Neural progenitor cell (in vitro differentiated cells): ENCODE data around the gene SMIM1. TPM values are rescaled to one million over a fixed set of nuclear protein-coding genes. Genes with fewer than 3 reads are reported as not detected.

ENCODE experiments used
- DNase-seq: peaks from one replicate; pipeline ENCODE4 v3.0.0-alpha.2; 2016; ENCODE audit warnings: low spot score
- H2AFZ ChIP-seq: fragments of 200-600 bp; sonication (generic); replicated peaks from 2 replicates; pipeline ENCODE4 v1.6.1; 2016; ENCODE audit warnings: antibody characterized with exemption
- H3F3A ChIP-seq: fragments of 200-600 bp; sonication (generic); 2 replicates; pipeline ENCODE4 v1.6.1; 2016; ENCODE audit warnings: antibody characterized with exemption, low read depth
- H3K27ac ChIP-seq: fragments of 200-600 bp; sonication (generic); 2 replicates; pipeline ENCODE4 v1.5.1; 2016; ENCODE audit warnings: mild to moderate bottlenecking
- H3K27me3 ChIP-seq: fragments of 200-600 bp; sonication (generic); 2 replicates; pipeline ENCODE4 v1.6.1; 2016; ENCODE audit warnings: mild to moderate bottlenecking, moderate library complexity
- H3K36me3 ChIP-seq: fragments of 200-600 bp; sonication (generic); 2 replicates; pipeline ENCODE4 v1.5.1; 2016
- H3K4me1 ChIP-seq: fragments of 200-600 bp; sonication (generic); 2 replicates; pipeline ENCODE4 v1.6.1; 2016; ENCODE audit warnings: mixed run types
- H3K4me2 ChIP-seq: fragments of 200-600 bp; sonication (generic); 2 replicates; pipeline ENCODE4 v1.6.1; 2016
- H3K4me3 ChIP-seq: fragments of 200-600 bp; sonication (generic); 2 replicates; pipeline ENCODE4 v1.5.1; 2016
- H3K79me2 ChIP-seq: fragments of 200-600 bp; sonication (generic); 2 replicates; pipeline ENCODE4 v1.6.1; 2016; ENCODE audit warnings: low read depth
- H3K9ac ChIP-seq: fragments of 200-600 bp; sonication (generic); 2 replicates; pipeline ENCODE4 v1.6.1; 2016
- H3K9me3 ChIP-seq: fragments of 200-600 bp; sonication (generic); 2 replicates; pipeline ENCODE4 v1.5.1; 2016; ENCODE audit warnings: low read depth
- H4K20me1 ChIP-seq: fragments of 200-600 bp; sonication (generic); 2 replicates; pipeline ENCODE4 v1.6.1; 2016; ENCODE audit warnings: low read depth
- H3K27ac Mint-ChIP-seq: 3 replicates; pipeline ENCODE4 v1.8.0; 2021; ENCODE audit warnings: mixed read lengths
- H3K27me3 Mint-ChIP-seq: 2 replicates; pipeline ENCODE4 v1.8.0; 2022; ENCODE audit warnings: low read depth, mild to moderate bottlenecking, inconsistent platforms, moderate library complexity, mixed read lengths; ENCODE audit not compliant: insufficient read depth
- H3K36me3 Mint-ChIP-seq: 3 replicates; pipeline ENCODE4 v1.8.0; 2021; ENCODE audit warnings: mixed read lengths
- H3K4me1 Mint-ChIP-seq: 3 replicates; pipeline ENCODE4 v1.8.0; 2021; ENCODE audit warnings: mixed read lengths
- H3K4me3 Mint-ChIP-seq: 3 replicates; pipeline ENCODE4 v1.8.0; 2021; ENCODE audit warnings: mild to moderate bottlenecking, moderate library complexity, mixed read lengths
- H3K9me3 Mint-ChIP-seq: 3 replicates; pipeline ENCODE4 v1.8.0; 2020; ENCODE audit warnings: mixed read lengths
- EZH2 ChIP-seq: fragments of 200-600 bp; sonication (generic); IDR thresholded peaks from 2 replicates; pipeline ENCODE4 v1.6.1; 2017; ENCODE audit warnings: antibody characterized with exemption, mild to moderate bottlenecking, moderate library complexity
- EZH2phosphoT487 ChIP-seq: fragments of 200-600 bp; sonication (generic); IDR thresholded peaks from 2 replicates; pipeline ENCODE4 v1.6.1; 2017; ENCODE audit warnings: antibody characterized with exemption
- total RNA-seq: library from RNA; depleted of rRNA; stranded (reverse); fragments of >200 nt; gene quantifications from 2 replicates; pipeline ENCODE4 v1.2.3, GENCODE V29; 2015; ENCODE audit warnings: low replicate concordance
- TF ChIP-seq, protein P1 (sequence below): fragments of 200-600 bp; sonication (generic); IDR thresholded peaks from 2 replicates; pipeline ENCODE4 v1.5.1; 2017; ENCODE audit warnings: antibody characterized with exemption, mild to moderate bottlenecking

Gene SMIM1
- total RNA-seq, 1 donor from 2014 or later: not detected

DNA sequence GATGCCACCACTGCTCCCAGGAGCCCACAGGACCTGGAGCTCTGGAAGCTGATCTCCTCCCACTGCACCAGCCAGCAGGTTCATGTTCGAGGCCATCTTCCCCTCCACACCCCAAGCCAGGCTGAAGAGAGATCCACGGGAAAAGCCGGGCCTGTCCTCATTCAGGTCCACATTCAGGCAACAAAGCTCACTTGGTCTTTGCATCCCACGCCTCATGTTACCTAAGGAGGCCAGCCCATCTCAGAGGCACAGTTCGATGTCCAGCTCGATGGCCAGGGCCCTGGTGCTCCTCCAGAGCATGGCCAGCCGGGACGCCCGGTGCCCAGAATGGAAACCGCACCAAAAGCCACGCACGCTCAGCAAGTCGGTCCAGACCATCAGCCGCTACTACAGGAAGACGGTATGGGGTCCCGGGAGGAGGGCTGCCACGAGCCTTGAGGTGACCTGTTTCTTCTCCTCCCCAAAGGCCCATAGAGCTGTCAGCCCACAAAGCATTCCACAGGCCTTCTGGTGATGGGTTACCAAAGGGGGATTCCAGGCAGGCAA lies 20.1 kb upstream of the SMIM1 start, which contains the start of gene CCDC27:
TSS of gene CCDC27 (plus strand) at position 51 of the 546 bp plus-strand sequence. CDS start at position 83, 32 bp downstream.
- Histone ChIP-seq H3K79me2 (no peaks in the 10 kb centered on the region), H3K27me3 (peaks cover 43% of the 10 kb centered on the region), H3K27ac (no peak within 1 kb of the TSS), H3F3A (no peaks in the 10 kb centered on the region), H2AFZ (no peak within 1 kb of the TSS), H4K20me1 (no peaks in the 10 kb centered on the region), H3K4me2 (no peak within 1 kb of the TSS), H3K36me3 (no peaks in the 10 kb centered on the region), H3K4me3 (no peak within 1 kb of the TSS), H3K4me1 (no peaks in the 10 kb centered on the region), H3K9ac (no peak within 1 kb of the TSS), H3K9me3 (no peaks in the 10 kb centered on the region)
- no peak within 1 kb of the TSS for H3K4me3 Mint-ChIP-seq
- no peak within 1 kb of the TSS for H3K27ac Mint-ChIP-seq
- H3K4me1 Mint-ChIP-seq: no peaks in the 10 kb centered on the region
- H3K36me3 Mint-ChIP-seq: no peaks in the 10 kb centered on the region
- DNase-seq: no peak
- no peaks in the 10 kb centered on the region for H3K9me3 Mint-ChIP-seq
- peaks cover 4% of the 10 kb centered on the region for H3K27me3 Mint-ChIP-seq
- TF ChIP-seq, protein P1, sequence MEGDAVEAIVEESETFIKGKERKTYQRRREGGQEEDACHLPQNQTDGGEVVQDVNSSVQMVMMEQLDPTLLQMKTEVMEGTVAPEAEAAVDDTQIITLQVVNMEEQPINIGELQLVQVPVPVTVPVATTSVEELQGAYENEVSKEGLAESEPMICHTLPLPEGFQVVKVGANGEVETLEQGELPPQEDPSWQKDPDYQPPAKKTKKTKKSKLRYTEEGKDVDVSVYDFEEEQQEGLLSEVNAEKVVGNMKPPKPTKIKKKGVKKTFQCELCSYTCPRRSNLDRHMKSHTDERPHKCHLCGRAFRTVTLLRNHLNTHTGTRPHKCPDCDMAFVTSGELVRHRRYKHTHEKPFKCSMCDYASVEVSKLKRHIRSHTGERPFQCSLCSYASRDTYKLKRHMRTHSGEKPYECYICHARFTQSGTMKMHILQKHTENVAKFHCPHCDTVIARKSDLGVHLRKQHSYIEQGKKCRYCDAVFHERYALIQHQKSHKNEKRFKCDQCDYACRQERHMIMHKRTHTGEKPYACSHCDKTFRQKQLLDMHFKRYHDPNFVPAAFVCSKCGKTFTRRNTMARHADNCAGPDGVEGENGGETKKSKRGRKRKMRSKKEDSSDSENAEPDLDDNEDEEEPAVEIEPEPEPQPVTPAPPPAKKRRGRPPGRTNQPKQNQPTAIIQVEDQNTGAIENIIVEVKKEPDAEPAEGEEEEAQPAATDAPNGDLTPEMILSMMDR: no peak
- no peak for TF ChIP-seq EZH2
- no peak for TF ChIP-seq EZH2phosphoT487

DNA sequence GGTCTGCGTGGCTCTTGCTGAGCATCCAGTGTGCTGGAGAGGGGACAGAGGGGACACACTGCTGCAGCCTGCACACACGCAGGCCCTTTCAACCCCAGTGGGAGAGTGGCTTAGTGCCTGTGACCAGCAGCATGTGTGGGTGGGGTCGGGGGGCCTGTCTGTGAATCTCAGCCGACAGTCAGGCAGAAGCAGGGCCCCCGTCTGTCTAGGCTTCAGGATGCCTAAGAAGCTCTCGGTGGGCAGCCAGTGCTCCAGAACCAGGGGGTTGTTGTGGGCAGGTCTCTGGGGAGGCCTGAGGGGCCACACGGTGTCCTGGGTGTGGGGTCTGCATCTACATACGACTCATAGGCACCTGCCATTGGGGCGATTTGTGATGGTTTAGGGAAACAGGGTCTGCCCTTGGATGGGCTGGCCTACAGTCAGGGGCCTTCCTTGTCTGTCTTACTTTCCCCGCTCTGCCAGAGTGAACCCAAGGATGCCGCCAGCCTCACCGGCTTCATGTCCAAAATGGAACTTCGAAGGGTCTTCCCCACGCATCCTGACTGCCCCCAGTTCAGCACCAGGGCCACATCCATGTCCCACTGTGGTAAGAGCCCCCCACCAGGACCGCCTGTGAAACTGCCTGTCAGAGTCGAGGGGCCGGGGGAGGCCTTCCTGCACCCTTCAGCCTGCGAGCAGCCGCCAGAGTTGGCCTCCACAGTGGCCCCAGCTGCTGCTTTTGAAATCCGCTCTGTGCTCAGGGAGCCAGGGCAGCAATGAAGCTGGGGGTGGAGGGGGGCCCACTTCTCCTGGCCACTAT lies 18.7 kb upstream of the SMIM1 start:
- Histone ChIP-seq H3K4me2 (no peak overlapping the region), H2AFZ (no peak overlapping the region), H4K20me1 (no peaks in the 10 kb centered on the region), H3K9ac (no peak overlapping the region), H3K4me1 (no peaks in the 10 kb centered on the region), H3K9me3 (no peaks in the 10 kb centered on the region), H3K27me3 (peaks cover 34% of the 10 kb centered on the region), H3F3A (no peaks in the 10 kb centered on the region), H3K27ac (no peak overlapping the region), H3K36me3 (no peaks in the 10 kb centered on the region), H3K79me2 (no peaks in the 10 kb centered on the region), H3K4me3 (no peak overlapping the region)
- no peak for TF ChIP-seq EZH2phosphoT487
- no peak for TF ChIP-seq EZH2
- TF ChIP-seq, protein P1: no peak
- Mint-ChIP-seq H3K4me1 (no peaks in the 10 kb centered on the region), H3K9me3 (no peaks in the 10 kb centered on the region), H3K36me3 (no peaks in the 10 kb centered on the region), H3K27me3 (peaks cover 5% of the 10 kb centered on the region), H3K4me3 (no peak overlapping the region), H3K27ac (no peak overlapping the region)
- DNase-seq: no peak

DNA sequence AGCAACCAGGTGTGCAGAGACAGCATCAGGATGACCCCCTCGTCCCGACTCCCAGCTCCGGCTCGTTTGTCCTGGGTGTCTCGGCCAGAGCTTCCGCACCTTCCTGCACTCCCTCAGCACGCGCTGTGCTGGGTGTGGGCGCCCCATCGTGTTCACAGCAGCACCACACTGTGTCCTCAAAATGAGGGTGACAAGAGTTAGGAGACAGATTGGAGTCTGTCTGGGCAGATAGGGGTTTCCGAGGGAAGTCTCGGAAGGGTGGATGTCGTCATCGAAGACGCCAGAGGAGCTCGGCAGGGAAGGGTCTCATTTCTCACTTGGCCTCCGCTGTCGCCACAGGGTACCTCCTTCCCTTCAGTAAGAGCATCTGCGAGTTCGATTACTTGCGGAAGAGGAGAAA lies 16.2 kb upstream of the SMIM1 start:
- peaks cover 27% of the 10 kb centered on the region for H3K27me3 ChIP-seq
- peaks cover 10% of the 10 kb centered on the region for H3K27me3 Mint-ChIP-seq
- no peaks in the 10 kb centered on the region for H3K36me3 ChIP-seq
- H3K79me2 ChIP-seq: no peaks in the 10 kb centered on the region
- H3K4me3 ChIP-seq: no peak overlapping the region
- H3K36me3 Mint-ChIP-seq: no peaks in the 10 kb centered on the region
- no peak overlapping the region for H3K4me2 ChIP-seq
- no peak overlapping the region for H3K27ac ChIP-seq
- no peaks in the 10 kb centered on the region for H3F3A ChIP-seq
- H3K27ac Mint-ChIP-seq: no peak overlapping the region
- H4K20me1 ChIP-seq: no peaks in the 10 kb centered on the region
- no peak for DNase-seq
- H3K4me3 Mint-ChIP-seq: no peak overlapping the region
- H2AFZ ChIP-seq: no peak overlapping the region
- no peak overlapping the region for H3K9ac ChIP-seq
- H3K4me1 ChIP-seq: no peaks in the 10 kb centered on the region
- H3K9me3 ChIP-seq: no peaks in the 10 kb centered on the region
- H3K4me1 Mint-ChIP-seq: no peaks in the 10 kb centered on the region
- no peak for TF ChIP-seq EZH2
- TF ChIP-seq, protein P1: no peak
- TF ChIP-seq EZH2phosphoT487: no peak
- H3K9me3 Mint-ChIP-seq: peaks cover 11% of the 10 kb centered on the region
